ENCODE data around the gene SMAD7.
A peak's percentile ranks its signal among the peaks of the same experiment; 100 is the strongest.

Gene SMAD7

DNA sequence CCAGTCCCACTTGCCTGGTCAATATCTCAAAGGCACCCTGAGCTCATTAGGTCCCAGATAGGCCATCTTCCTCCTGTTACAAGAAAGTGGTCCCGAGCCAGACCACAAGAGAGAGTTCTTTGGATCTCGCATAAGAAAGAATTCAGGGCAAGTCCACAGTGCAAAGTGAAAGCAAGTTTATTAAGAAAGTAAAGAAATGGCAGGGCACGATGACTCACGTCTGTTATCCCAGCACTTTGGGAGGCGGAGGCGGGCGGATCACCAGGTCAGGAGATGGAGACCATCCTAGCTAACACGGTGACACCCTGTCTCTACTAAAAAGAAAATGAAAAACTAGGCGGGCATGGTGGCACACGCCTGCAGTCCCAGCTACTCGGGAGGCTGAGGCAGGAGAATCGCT, 10.8 kb upstream of the SMAD7 start:
- Histone ChIP-seq H3K36me3 (ENCODE audit: insufficient read depth, low read length) (no peaks in the 10 kb centered on the region), H3K9me3 (ENCODE audit: low read length) (no peaks in the 10 kb centered on the region), H3K4me1 (ENCODE audit: insufficient read depth, low read length) (peaks cover 19% of the 10 kb centered on the region), H3K4me3 (ENCODE audit: low read length) (no peak overlapping the region), H3K27me3 (ENCODE audit: insufficient read depth, low read length) (peaks cover 3% of the 10 kb centered on the region), H2AFZ (ENCODE audit: low read depth, low read length) (no peak overlapping the region)

GRCh38 chr18:48959921-48960920, 9.5 kb upstream of the SMAD7 start:
- H3K9me3 ChIP-seq (ENCODE audit: low read length) = no peaks in the 10 kb centered on the region
- H3K4me3 ChIP-seq (ENCODE audit: low read length) = no peak overlapping the region
- no peak overlapping the region for H2AFZ ChIP-seq (ENCODE audit: low read depth, low read length)
- H3K4me1 ChIP-seq (ENCODE audit: insufficient read depth, low read length) = peaks cover 28% of the 10 kb centered on the region
- H3K27me3 ChIP-seq (ENCODE audit: insufficient read depth, low read length) = peaks cover 3% of the 10 kb centered on the region
- no peaks in the 10 kb centered on the region for H3K36me3 ChIP-seq (ENCODE audit: insufficient read depth, low read length)

GRCh38 chr18:48959551-48959920, 8.8 kb upstream of the SMAD7 start:
- Histone ChIP-seq H2AFZ (ENCODE audit: low read depth, low read length) (no peak overlapping the region), H3K4me1 (ENCODE audit: insufficient read depth, low read length) (peaks cover 28% of the 10 kb centered on the region), H3K9me3 (ENCODE audit: low read length) (no peaks in the 10 kb centered on the region), H3K4me3 (ENCODE audit: low read length) (no peak overlapping the region), H3K27me3 (ENCODE audit: insufficient read depth, low read length) (peaks cover 3% of the 10 kb centered on the region), H3K36me3 (ENCODE audit: insufficient read depth, low read length) (no peaks in the 10 kb centered on the region)

DNA sequence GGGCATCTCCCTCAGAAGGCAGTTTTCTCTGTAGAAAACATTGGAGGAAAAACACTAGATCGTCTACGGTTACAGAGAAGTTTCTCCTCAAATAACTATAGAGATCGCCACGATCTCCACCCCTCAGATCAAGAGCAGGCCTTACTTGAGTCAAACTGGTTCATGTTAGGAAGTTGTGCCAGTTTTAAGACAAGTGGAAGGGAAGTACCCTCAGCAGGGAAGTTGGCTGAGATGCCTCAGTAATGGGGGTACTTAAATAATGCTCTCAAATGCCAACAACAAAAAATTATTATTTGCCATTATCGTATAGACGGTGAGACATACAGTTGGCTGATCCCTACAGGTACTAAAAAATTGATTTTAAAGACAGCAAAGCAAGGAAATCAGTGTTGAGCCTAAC, 8.2 kb upstream of the SMAD7 start:
- Histone ChIP-seq H3K4me3 (ENCODE audit: low read length) (no peak overlapping the region), H3K9me3 (ENCODE audit: low read length) (no peaks in the 10 kb centered on the region), H3K4me1 (ENCODE audit: insufficient read depth, low read length) (peaks cover 28% of the 10 kb centered on the region), H2AFZ (ENCODE audit: low read depth, low read length) (no peak overlapping the region), H3K27me3 (ENCODE audit: insufficient read depth, low read length) (peaks cover 3% of the 10 kb centered on the region), H3K36me3 (ENCODE audit: insufficient read depth, low read length) (no peaks in the 10 kb centered on the region)

GRCh38 chr18:48957616-48958015, 6.9 kb upstream of the SMAD7 start:
- H3K27me3 ChIP-seq (ENCODE audit: insufficient read depth, low read length) = peaks cover 3% of the 10 kb centered on the region
- H2AFZ ChIP-seq (ENCODE audit: low read depth, low read length) = no peak overlapping the region
- peaks cover 22% of the 10 kb centered on the region for H3K4me1 ChIP-seq (ENCODE audit: insufficient read depth, low read length)
- H3K4me3 ChIP-seq (ENCODE audit: low read length) = no peak overlapping the region
- no peaks in the 10 kb centered on the region for H3K36me3 ChIP-seq (ENCODE audit: insufficient read depth, low read length)
- H3K9me3 ChIP-seq (ENCODE audit: low read length) = no peaks in the 10 kb centered on the region

DNA sequence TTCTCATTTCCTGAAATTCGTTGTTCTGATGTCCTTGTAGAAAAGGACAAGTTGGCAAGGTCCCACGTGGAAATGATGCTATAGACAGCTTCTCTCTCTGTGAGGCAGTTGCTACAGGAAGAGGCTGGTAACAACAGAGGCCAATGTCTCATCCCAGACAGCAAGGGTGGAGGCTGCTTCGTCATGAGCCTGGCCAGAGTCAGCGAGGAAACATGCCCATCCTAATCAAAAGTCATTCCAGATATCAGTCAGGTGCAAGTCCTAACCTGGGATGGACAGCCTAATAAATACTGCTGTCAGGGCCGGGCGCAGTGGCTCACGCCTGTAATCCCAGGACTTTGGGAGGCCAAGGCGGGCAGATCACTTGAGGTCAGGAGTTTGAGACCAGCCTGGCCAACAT, 6.4 kb upstream of the SMAD7 start:
- Histone ChIP-seq H3K4me1 (ENCODE audit: insufficient read depth, low read length) (peaks cover 19% of the 10 kb centered on the region), H3K27me3 (ENCODE audit: insufficient read depth, low read length) (peaks cover 3% of the 10 kb centered on the region), H2AFZ (ENCODE audit: low read depth, low read length) (no peak overlapping the region), H3K36me3 (ENCODE audit: insufficient read depth, low read length) (no peaks in the 10 kb centered on the region), H3K4me3 (ENCODE audit: low read length) (no peak overlapping the region), H3K9me3 (ENCODE audit: low read length) (no peaks in the 10 kb centered on the region)

GRCh38 chr18:48956356-48956755, 5.6 kb upstream of the SMAD7 start:
- Histone ChIP-seq H3K9me3 (ENCODE audit: low read length) (no peaks in the 10 kb centered on the region), H3K4me1 (ENCODE audit: insufficient read depth, low read length) (peaks cover 19% of the 10 kb centered on the region), H3K27me3 (ENCODE audit: insufficient read depth, low read length) (peaks cover 3% of the 10 kb centered on the region), H2AFZ (ENCODE audit: low read depth, low read length) (no peak overlapping the region), H3K36me3 (ENCODE audit: insufficient read depth, low read length) (no peaks in the 10 kb centered on the region), H3K4me3 (ENCODE audit: low read length) (no peak overlapping the region)

GRCh38 chr18:48955830-48956261, 5.1 kb upstream of the SMAD7 start:
- peaks cover 19% of the 10 kb centered on the region for H3K4me1 ChIP-seq (ENCODE audit: insufficient read depth, low read length)

GRCh38 chr18:48954886-48955819, 4.4 kb upstream of the SMAD7 start:
- Histone ChIP-seq H2AFZ (ENCODE audit: low read depth, low read length) (no peak overlapping the region), H3K4me1 (ENCODE audit: insufficient read depth, low read length) (peaks cover 19% of the 10 kb centered on the region), H3K9me3 (ENCODE audit: low read length) (no peaks in the 10 kb centered on the region), H3K36me3 (ENCODE audit: insufficient read depth, low read length) (no peaks in the 10 kb centered on the region), H3K4me3 (ENCODE audit: low read length) (no peak overlapping the region), H3K27me3 (ENCODE audit: insufficient read depth, low read length) (peaks cover 3% of the 10 kb centered on the region)

More at GRCh38 chr18:48955830-48956261, 5.1 kb upstream of the SMAD7 start:
- Histone ChIP-seq H3K9me3 (ENCODE audit: low read length) (no peaks in the 10 kb centered on the region), H2AFZ (ENCODE audit: low read depth, low read length) (no peak overlapping the region), H3K4me3 (ENCODE audit: low read length) (no peak overlapping the region), H3K36me3 (ENCODE audit: insufficient read depth, low read length) (no peaks in the 10 kb centered on the region), H3K27me3 (ENCODE audit: insufficient read depth, low read length) (peaks cover 3% of the 10 kb centered on the region)

GRCh38 chr18:48953104-48953706, 2.4 kb upstream of the SMAD7 start:
- H3K9me3 ChIP-seq (ENCODE audit: low read length) = no peaks in the 10 kb centered on the region
- H2AFZ ChIP-seq (ENCODE audit: low read depth, low read length) = peak overlapping the region; percentile 91
- peak overlapping the region; percentile 43 for H3K4me3 ChIP-seq (ENCODE audit: low read length)
- no peaks in the 10 kb centered on the region for H3K36me3 ChIP-seq (ENCODE audit: insufficient read depth, low read length)
- H3K4me1 ChIP-seq (ENCODE audit: insufficient read depth, low read length) = peaks cover 10% of the 10 kb centered on the region
- H3K27me3 ChIP-seq (ENCODE audit: insufficient read depth, low read length) = no peaks in the 10 kb centered on the region

- peaks cover 17% of the 10 kb centered on the region for H3K4me1 ChIP-seq (ENCODE audit: insufficient read depth, low read length)
- H3K27me3 ChIP-seq (ENCODE audit: insufficient read depth, low read length) = no peaks in the 10 kb centered on the region
- peak overlapping the region; percentile 91 for H2AFZ ChIP-seq (ENCODE audit: low read depth, low read length)
- H3K9me3 ChIP-seq (ENCODE audit: low read length) = no peaks in the 10 kb centered on the region
- no peaks in the 10 kb centered on the region for H3K36me3 ChIP-seq (ENCODE audit: insufficient read depth, low read length)
- H3K4me3 ChIP-seq (ENCODE audit: low read length) = peak overlapping the region; percentile 43
Observed at GRCh38 chr18:48952287-48953103, 1.7 kb upstream of the SMAD7 start.

Measured in neuron (in vitro differentiated cells).